GM21825 (cell line): Measurements from ENCODE around the gene NECTIN3.

Experiments used
- ATAC-seq: cut with Tn5 transposase; IDR thresholded peaks from one replicate; pipeline ENCODE4 v1.9.1; 2021; ENCODE audit warnings: mild to moderate bottlenecking, moderate library complexity; ENCODE audit not compliant: unreplicated experiment

Gene NECTIN3

GRCh38 chr3:111080413-111080812 lies 8.8 kb downstream of the NECTIN3 start:
- no peak for ATAC-seq

GRCh38 chr3:111081008-111081545 lies 9.5 kb downstream of the NECTIN3 start:
- no peak for ATAC-seq

- no peak for ATAC-seq
These were observed 13.3 kb downstream of the NECTIN3 start for GRCh38 chr3:111084911-111085310.

GRCh38 chr3:111087924-111088469 lies 16.4 kb downstream of the NECTIN3 start:
- ATAC-seq = no peak

GRCh38 chr3:111096487-111097209 lies 25.0 kb downstream of the NECTIN3 start:
- no peak for ATAC-seq

- no peak for ATAC-seq
These were observed 32.2 kb downstream of the NECTIN3 start for GRCh38 chr3:111103807-111104206.

- no peak for ATAC-seq
These were observed 35.5 kb downstream of the NECTIN3 start for GRCh38 chr3:111106993-111107661.

GRCh38 chr3:111107662-111108035 lies 36.0 kb downstream of the NECTIN3 start:
- no peak for ATAC-seq

GRCh38 chr3:111112913-111113312 lies 41.3 kb downstream of the NECTIN3 start:
- no peak for ATAC-seq

- no peak for ATAC-seq
These were observed 57.3 kb downstream of the NECTIN3 start for GRCh38 chr3:111128884-111129283.

GRCh38 chr3:111130827-111131226 lies 59.2 kb downstream of the NECTIN3 start:
- no peak for ATAC-seq

GRCh38 chr3:111134302-111134701 lies 62.7 kb downstream of the NECTIN3 start:
- no peak for ATAC-seq

GRCh38 chr3:111151438-111151837 lies 79.8 kb downstream of the NECTIN3 start:
- no peak for ATAC-seq

GRCh38 chr3:111152496-111152895 lies 80.9 kb downstream of the NECTIN3 start:
- no peak for ATAC-seq

- no peak for ATAC-seq
These were observed 84.9 kb downstream of the NECTIN3 start for GRCh38 chr3:111156517-111156916.

- no peak for ATAC-seq
These were observed 87.8 kb downstream of the NECTIN3 start for GRCh38 chr3:111159391-111159790.

- no peak for ATAC-seq
These were observed 93.0 kb downstream of the NECTIN3 start for GRCh38 chr3:111164621-111165020.

- ATAC-seq = no peak
These were observed 93.8 kb downstream of the NECTIN3 start for GRCh38 chr3:111165411-111165810.

- ATAC-seq = no peak
These were observed 101.8 kb downstream of the NECTIN3 start for GRCh38 chr3:111173328-111173900.

GRCh38 chr3:111173906-111174305 lies 102.3 kb downstream of the NECTIN3 start:
- ATAC-seq = no peak

GRCh38 chr3:111190518-111190917 lies 118.9 kb downstream of the NECTIN3 start:
- ATAC-seq = no peak

GRCh38 chr3:111193472-111193871 lies 121.9 kb downstream of the NECTIN3 start:
- ATAC-seq = no peak
